ENCODE data around the gene ANKRD16.
"Not testable (repeated sequence)": the region's sequence is repeated elsewhere in the genome, so short reads cannot be mapped to it uniquely, and the experiment has no call there.

DNA sequence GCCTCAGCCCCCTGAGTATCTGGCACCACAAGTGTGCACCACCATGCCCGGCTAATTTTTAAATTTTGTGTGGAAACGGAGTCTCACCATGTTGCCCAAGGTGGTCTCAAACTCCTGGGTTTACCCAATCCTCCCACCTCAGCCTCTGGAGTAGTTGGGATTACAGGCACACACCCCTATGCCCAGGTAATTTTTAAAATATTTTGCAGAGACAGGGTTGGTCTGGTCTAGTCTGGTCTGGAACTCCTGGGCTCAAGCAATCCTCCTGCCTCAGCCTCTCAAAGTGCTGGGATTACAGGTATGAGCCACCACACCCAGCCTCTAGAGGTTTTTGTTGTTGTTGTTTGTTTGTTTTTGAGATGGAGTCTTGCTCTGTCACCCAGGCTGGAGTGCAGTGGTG, 53.5 kb downstream of the ANKRD16 start:
- TF ChIP-seq, protein P1, sequence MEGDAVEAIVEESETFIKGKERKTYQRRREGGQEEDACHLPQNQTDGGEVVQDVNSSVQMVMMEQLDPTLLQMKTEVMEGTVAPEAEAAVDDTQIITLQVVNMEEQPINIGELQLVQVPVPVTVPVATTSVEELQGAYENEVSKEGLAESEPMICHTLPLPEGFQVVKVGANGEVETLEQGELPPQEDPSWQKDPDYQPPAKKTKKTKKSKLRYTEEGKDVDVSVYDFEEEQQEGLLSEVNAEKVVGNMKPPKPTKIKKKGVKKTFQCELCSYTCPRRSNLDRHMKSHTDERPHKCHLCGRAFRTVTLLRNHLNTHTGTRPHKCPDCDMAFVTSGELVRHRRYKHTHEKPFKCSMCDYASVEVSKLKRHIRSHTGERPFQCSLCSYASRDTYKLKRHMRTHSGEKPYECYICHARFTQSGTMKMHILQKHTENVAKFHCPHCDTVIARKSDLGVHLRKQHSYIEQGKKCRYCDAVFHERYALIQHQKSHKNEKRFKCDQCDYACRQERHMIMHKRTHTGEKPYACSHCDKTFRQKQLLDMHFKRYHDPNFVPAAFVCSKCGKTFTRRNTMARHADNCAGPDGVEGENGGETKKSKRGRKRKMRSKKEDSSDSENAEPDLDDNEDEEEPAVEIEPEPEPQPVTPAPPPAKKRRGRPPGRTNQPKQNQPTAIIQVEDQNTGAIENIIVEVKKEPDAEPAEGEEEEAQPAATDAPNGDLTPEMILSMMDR (IDR thresholded peaks at IDR 0.05) = not testable (repeated sequence)
- TF ChIP-seq ZFX (IDR thresholded peaks at IDR 0.05; ENCODE audit: borderline replicate concordance) = not testable (repeated sequence)
